Measurements from ENCODE around the gene ZNF880.
"Not testable (repeated sequence)": the region's sequence is repeated elsewhere in the genome, so short reads cannot be mapped to it uniquely, and the experiment has no call there.

ZNF880 gene

GRCh38 chr19:52369559-52370340 lies at the start of gene ZNF880:
Gene ZNF880, plus strand, starts transcription at chr19:52369923. Its CDS starts 43 bp downstream, at chr19:52369966.
- DNase-seq (ENCODE audit: low spot score), result peak; percentile 91
- peak within 1 kb of the TSS; percentile 72 for H3K4me3 ChIP-seq
- no peak for TF ChIP-seq CTCF (IDR thresholded peaks at IDR 0.05)
- peak within 1 kb of the TSS; percentile 85 to 89 for H3K27ac ChIP-seq

GRCh38 chr19:52322429-52322828 lies 47.3 kb upstream of the ZNF880 start:
- Histone ChIP-seq H3K4me3 (peak overlapping the region; percentile 5), H3K27ac (no peak overlapping the region)
- no peak for TF ChIP-seq CTCF (IDR thresholded peaks at IDR 0.05)
- no peak for DNase-seq (ENCODE audit: low spot score)

GRCh38 chr19:52331757-52332156 lies 38.0 kb upstream of the ZNF880 start:
- TF ChIP-seq CTCF (IDR thresholded peaks at IDR 0.05), result no peak
- Histone ChIP-seq H3K4me3 (no peak overlapping the region), H3K27ac (no peak overlapping the region)
- DNase-seq (ENCODE audit: low spot score), result no peak

GRCh38 chr19:52335768-52336116 lies 34.0 kb upstream of the ZNF880 start:
- peak overlapping the region; percentile 79 for H3K4me3 ChIP-seq
- peak overlapping the region in 1 of 2 donors; percentile 79 for H3K27ac ChIP-seq
- DNase-seq (ENCODE audit: low spot score), result no peak
- TF ChIP-seq CTCF (IDR thresholded peaks at IDR 0.05), result no peak

GRCh38 chr19:52336117-52336790 lies 33.5 kb upstream of the ZNF880 start, which contains the start of gene ZNF610:
Gene ZNF610, plus strand, starts transcription at chr19:52336243. Its CDS starts 12,930 bp downstream, at chr19:52349173.
- DNase-seq (ENCODE audit: low spot score), result peak; percentile 92
- peak within 1 kb of the TSS; percentile 63 to 79 for H3K27ac ChIP-seq
- no peak for TF ChIP-seq CTCF (IDR thresholded peaks at IDR 0.05)
- peak within 1 kb of the TSS; percentile 79 for H3K4me3 ChIP-seq

- DNase-seq (ENCODE audit: low spot score), result no peak
- TF ChIP-seq CTCF (IDR thresholded peaks at IDR 0.05), result no peak
- H3K27ac ChIP-seq, result peak overlapping the region; percentile 63 to 79
- peak overlapping the region; percentile 79 for H3K4me3 ChIP-seq
Observed at GRCh38 chr19:52336791-52337381, 32.8 kb upstream of the ZNF880 start.

GRCh38 chr19:52339022-52339421 lies 30.7 kb upstream of the ZNF880 start:
- not testable (repeated sequence) for H3K4me3 ChIP-seq; H3K27ac ChIP-seq; DNase-seq (ENCODE audit: low spot score)

Measured in coronary artery (tissue), 2 donors.